MM.1S (cell line): ENCODE results near the gene SPPL3.
"Not testable (repeated sequence)": the region's sequence is repeated elsewhere in the genome, so short reads cannot be mapped to it uniquely, and the experiment has no call there.

Experiments
- DNase-seq: peaks from one replicate; pipeline ENCODE4 v3.0.0-alpha.2; 2015
- H2AFZ ChIP-seq: fragments of 300-600 bp; sonication (generic); 2 replicates; pipeline ENCODE4 v1.6.0; 2016; ENCODE audit warnings: antibody characterized with exemption, low read length
- H3F3A ChIP-seq: fragments of 300-600 bp; sonication (generic); 2 replicates; pipeline ENCODE4 v1.6.1; 2016; ENCODE audit warnings: mild to moderate bottlenecking, antibody characterized with exemption, low read length, moderate library complexity, mixed read lengths; ENCODE audit not compliant: insufficient read depth
- H3K27ac ChIP-seq: fragments of 300-600 bp; sonication (generic); 2 replicates; pipeline ENCODE4 v1.5.1; 2016; ENCODE audit warnings: mild to moderate bottlenecking, low read length
- H3K27me3 ChIP-seq: fragments of 300-600 bp; sonication (generic); replicated peaks from 2 replicates; pipeline ENCODE4 v1.6.0; 2016; ENCODE audit warnings: low read length; ENCODE audit not compliant: insufficient read depth
- H3K36me3 ChIP-seq: fragments of 300-600 bp; sonication (generic); replicated peaks from 2 replicates; pipeline ENCODE4 v1.6.1; 2016; ENCODE audit warnings: mild to moderate bottlenecking, low read length, mixed read lengths; ENCODE audit not compliant: insufficient read depth
- H3K4me1 ChIP-seq: fragments of 300-600 bp; sonication (generic); 2 replicates; pipeline ENCODE4 v1.6.1; 2016; ENCODE audit warnings: low read length, mixed read lengths
- H3K4me2 ChIP-seq: fragments of 300-600 bp; sonication (generic); 2 replicates; pipeline ENCODE4 v1.6.0; 2016; ENCODE audit warnings: low read depth, low read length
- H3K4me3 ChIP-seq: fragments of 300-600 bp; sonication (generic); 2 replicates; pipeline ENCODE4 v1.5.1; 2016; ENCODE audit warnings: low read length, mixed read lengths
- H3K79me2 ChIP-seq: fragments of 300-600 bp; sonication (generic); 2 replicates; pipeline ENCODE4 v1.6.1; 2016; ENCODE audit warnings: mixed run types, low read length, mixed read lengths
- H3K9ac ChIP-seq: fragments of 300-600 bp; sonication (generic); 2 replicates; pipeline ENCODE4 v1.6.1; 2016; ENCODE audit warnings: low read length, mixed read lengths
- H3K9me2 ChIP-seq: fragments of 300-600 bp; sonication (generic); replicated peaks from 2 replicates; pipeline ENCODE4 v1.6.1; 2016; ENCODE audit warnings: mild to moderate bottlenecking, low read length, mixed read lengths; ENCODE audit not compliant: insufficient read depth
- H3K9me3 ChIP-seq: fragments of 300-600 bp; sonication (generic); replicated peaks from 2 replicates; pipeline ENCODE4 v1.6.1; 2016; ENCODE audit warnings: mild to moderate bottlenecking, low read length, mixed read lengths; ENCODE audit not compliant: insufficient read depth
- H4K20me1 ChIP-seq: fragments of 300-600 bp; sonication (generic); 2 replicates; pipeline ENCODE4 v1.6.1; 2016; ENCODE audit warnings: mild to moderate bottlenecking, low read length, moderate library complexity, mixed read lengths; ENCODE audit not compliant: insufficient read depth
- EZH2 ChIP-seq: fragments of 300-600 bp; sonication (generic); optimal IDR thresholded peaks from 2 replicates; pipeline ENCODE3; 2017; ENCODE audit warnings: low read depth, mild to moderate bottlenecking, antibody characterized with exemption, low read length, mixed read lengths
- EZH2phosphoT487 ChIP-seq: fragments of 300-600 bp; sonication (generic); IDR thresholded peaks from 2 replicates; pipeline ENCODE4 v1.6.1; 2018; ENCODE audit warnings: antibody characterized with exemption, low read length
- TF ChIP-seq, protein P1 (sequence below): fragments of 300-600 bp; sonication (generic); IDR thresholded peaks from 2 replicates; pipeline ENCODE4 v1.5.1; 2016; ENCODE audit warnings: antibody characterized with exemption, low read length, mixed read lengths

The SPPL3 gene

DNA sequence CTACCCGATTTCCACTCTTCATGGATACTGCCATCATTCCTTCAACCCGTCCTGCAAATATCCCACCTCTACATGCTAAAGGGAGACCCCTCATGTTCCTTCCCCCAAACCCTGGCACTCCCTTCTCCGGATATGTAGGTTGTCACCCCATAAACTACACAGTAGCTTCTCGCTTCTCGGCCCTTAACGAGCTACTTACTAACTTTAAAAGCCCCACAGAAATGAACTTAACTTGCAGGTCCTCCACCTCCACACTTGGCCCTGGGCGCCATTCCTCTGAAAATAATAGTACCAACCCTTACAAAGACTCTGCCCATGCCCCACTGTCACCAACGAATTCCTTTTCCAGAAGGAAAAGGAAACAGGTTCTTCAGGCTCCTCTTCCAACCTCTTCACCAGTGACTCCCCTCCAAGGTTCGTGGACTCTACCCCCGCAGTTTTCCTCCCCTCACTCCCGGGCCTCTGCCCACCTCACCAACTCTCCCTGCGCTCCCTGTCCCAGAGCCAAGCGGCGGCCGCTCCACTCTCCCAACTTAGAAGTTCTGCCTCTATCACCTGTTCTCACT, 1.2 kb downstream of the SPPL3 start:
- H3K9ac ChIP-seq, result peak overlapping the region; percentile 62; the same call in 1 of the 2 replicates
- DNase-seq, result no peak
- TF ChIP-seq EZH2phosphoT487 (no peak), EZH2 (no peak)
- TF ChIP-seq, protein P1, sequence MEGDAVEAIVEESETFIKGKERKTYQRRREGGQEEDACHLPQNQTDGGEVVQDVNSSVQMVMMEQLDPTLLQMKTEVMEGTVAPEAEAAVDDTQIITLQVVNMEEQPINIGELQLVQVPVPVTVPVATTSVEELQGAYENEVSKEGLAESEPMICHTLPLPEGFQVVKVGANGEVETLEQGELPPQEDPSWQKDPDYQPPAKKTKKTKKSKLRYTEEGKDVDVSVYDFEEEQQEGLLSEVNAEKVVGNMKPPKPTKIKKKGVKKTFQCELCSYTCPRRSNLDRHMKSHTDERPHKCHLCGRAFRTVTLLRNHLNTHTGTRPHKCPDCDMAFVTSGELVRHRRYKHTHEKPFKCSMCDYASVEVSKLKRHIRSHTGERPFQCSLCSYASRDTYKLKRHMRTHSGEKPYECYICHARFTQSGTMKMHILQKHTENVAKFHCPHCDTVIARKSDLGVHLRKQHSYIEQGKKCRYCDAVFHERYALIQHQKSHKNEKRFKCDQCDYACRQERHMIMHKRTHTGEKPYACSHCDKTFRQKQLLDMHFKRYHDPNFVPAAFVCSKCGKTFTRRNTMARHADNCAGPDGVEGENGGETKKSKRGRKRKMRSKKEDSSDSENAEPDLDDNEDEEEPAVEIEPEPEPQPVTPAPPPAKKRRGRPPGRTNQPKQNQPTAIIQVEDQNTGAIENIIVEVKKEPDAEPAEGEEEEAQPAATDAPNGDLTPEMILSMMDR, result no peak

DNA sequence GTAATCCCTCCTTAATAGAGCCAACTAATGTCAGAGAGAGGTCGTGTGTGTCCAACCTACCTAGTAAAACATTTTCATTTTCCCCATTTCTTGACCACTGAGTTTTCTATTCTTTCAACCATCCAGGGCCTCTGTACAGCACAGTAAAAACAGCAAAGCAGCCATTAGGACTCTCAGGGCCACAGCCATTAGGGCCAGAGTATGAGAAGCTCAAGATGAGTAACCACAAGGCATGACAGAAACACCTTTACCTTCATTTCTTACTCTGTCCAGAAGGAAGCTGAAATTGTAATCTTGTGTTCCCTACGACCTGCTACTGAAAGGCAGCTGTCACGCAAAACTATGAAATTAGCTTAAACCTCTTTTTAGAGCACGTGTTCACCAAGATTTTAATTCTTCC, 2.3 kb downstream of the SPPL3 start:
- Histone ChIP-seq H3F3A (no peaks in the 10 kb centered on the region), H3K79me2 (peaks cover 66% of the 10 kb centered on the region), H3K4me3 (no peak overlapping the region), H3K4me1 (0 out of 2 replicates have a peak, but pooled peaks cover 6% of the 10 kb centered on the region), H3K4me2 (peak overlapping the region; percentile 73; the same call in 1 of the 2 replicates), H3K27ac (no peak overlapping the region; the same call in 1 of the 2 replicates), H2AFZ (no peak overlapping the region), H3K9me3 (no peaks in the 10 kb centered on the region), H3K9ac (no peak overlapping the region), H3K36me3 (no peaks in the 10 kb centered on the region), H3K27me3 (no peaks in the 10 kb centered on the region), H3K9me2 (no peaks in the 10 kb centered on the region), H4K20me1 (no peaks in the 10 kb centered on the region)
- TF ChIP-seq EZH2phosphoT487, result no peak
- TF ChIP-seq, protein P1, result no peak
- no peak for TF ChIP-seq EZH2
- no peak for DNase-seq

More for the DNA sequence above, 1.2 kb downstream of the SPPL3 start:
- Histone ChIP-seq H3K27me3 (no peaks in the 10 kb centered on the region), H3F3A (no peaks in the 10 kb centered on the region), H3K79me2 (peaks cover 57% of the 10 kb centered on the region), H3K27ac (no peak overlapping the region), H3K9me3 (no peaks in the 10 kb centered on the region), H3K4me2 (peak overlapping the region; percentile 73), H3K4me3 (peak overlapping the region; percentile 72), H2AFZ (no peak overlapping the region), H3K36me3 (no peaks in the 10 kb centered on the region), H3K9me2 (no peaks in the 10 kb centered on the region), H3K4me1 (0 out of 2 replicates have a peak, but pooled peaks cover 6% of the 10 kb centered on the region), H4K20me1 (no peaks in the 10 kb centered on the region)

DNA sequence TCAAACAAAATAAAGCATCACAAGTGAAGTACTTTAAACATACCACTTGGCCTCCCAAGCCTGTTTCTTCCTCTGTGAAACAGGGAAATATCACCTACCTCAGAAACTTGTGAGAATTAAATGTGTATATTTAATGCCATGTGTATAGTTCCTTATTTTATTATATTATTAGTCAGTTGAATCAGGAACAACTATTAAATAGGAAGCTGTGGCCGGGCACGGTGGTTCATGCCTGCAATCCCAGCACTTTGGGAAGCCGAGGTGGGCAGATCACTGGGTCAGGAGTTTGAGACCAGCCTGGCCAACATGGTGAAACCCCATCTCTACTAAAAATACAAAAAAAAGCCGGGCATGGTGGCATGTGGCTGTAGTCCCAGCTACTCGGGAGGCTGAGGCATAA, 3.1 kb downstream of the SPPL3 start:
- H3K9ac ChIP-seq, result not testable (repeated sequence)

DNA sequence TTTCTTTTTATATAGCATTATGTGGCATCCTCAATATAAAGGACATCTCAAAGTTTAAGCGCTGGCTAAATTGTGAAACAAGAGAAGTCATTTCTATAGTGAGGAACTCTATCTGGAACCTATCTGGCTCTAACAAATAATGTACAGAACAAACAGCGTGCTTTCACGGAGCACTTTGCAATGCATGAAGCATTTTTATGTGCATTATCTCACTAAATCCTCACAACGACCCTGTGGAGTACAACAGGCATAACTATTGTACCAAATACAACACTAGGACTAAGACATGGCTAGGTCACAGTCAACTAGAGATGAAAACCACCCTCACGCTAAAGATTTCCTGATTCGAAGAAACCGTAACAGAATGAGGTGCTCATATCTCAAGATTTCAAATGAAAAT, 8.6 kb downstream of the SPPL3 start:
- no peak for DNase-seq
- H3F3A ChIP-seq, result no peaks in the 10 kb centered on the region
- H3K4me1 ChIP-seq, result no peaks in the 10 kb centered on the region
- no peak overlapping the region for H3K27ac ChIP-seq
- no peak overlapping the region for H2AFZ ChIP-seq
- H3K36me3 ChIP-seq, result no peaks in the 10 kb centered on the region
- H3K9me3 ChIP-seq, result no peaks in the 10 kb centered on the region
- H3K9ac ChIP-seq, result no peak overlapping the region
- H4K20me1 ChIP-seq, result no peaks in the 10 kb centered on the region
- peaks cover 86% of the 10 kb centered on the region for H3K79me2 ChIP-seq
- TF ChIP-seq EZH2phosphoT487 (no peak), EZH2 (no peak)
- H3K4me2 ChIP-seq, result no peak overlapping the region
- H3K4me3 ChIP-seq, result no peak overlapping the region
- no peaks in the 10 kb centered on the region for H3K9me2 ChIP-seq
- no peaks in the 10 kb centered on the region for H3K27me3 ChIP-seq

More for the DNA sequence above, 3.1 kb downstream of the SPPL3 start:
- not testable (repeated sequence) for H3K9me3 ChIP-seq, H4K20me1 ChIP-seq, H3K4me2 ChIP-seq, H3K4me3 ChIP-seq, H3F3A ChIP-seq, H3K36me3 ChIP-seq, H2AFZ ChIP-seq, H3K4me1 ChIP-seq, H3K9me2 ChIP-seq, H3K27ac ChIP-seq, H3K27me3 ChIP-seq, DNase-seq
- peaks cover 73% of the 10 kb centered on the region for H3K79me2 ChIP-seq
